PFSK-1 (cell line): ENCODE measurements around the gene BACH1.

Experiments used
- POLR2AphosphoS5 ChIP-seq: IDR thresholded peaks from 2 replicates; pipeline ENCODE4 v1.6.1; 2012; ENCODE audit warnings: low read depth, mild to moderate bottlenecking, control low read depth, low read length, moderate library complexity
- REST ChIP-seq, 2 experiments: IDR thresholded peaks; 2 replicates each; pipeline versions ENCODE4 v1.6.1 to v1.8.0; 2011 to 2012; ENCODE audit warnings: low read depth in 2 of 2, low read length in 2 of 2, control low read depth in 1 of 2, inconsistent platforms in 1 of 2, mild to moderate bottlenecking in 1 of 2, moderate library complexity in 1 of 2; ENCODE audit not compliant: insufficient read depth in 1 of 2
- SIN3A ChIP-seq: IDR thresholded peaks from 2 replicates; pipeline ENCODE4 v1.6.1; 2012; ENCODE audit warnings: mild to moderate bottlenecking, low read length, moderate library complexity, borderline replicate concordance; ENCODE audit not compliant: insufficient read depth
- TAF1 ChIP-seq: IDR thresholded peaks from 2 replicates; pipeline ENCODE4 v1.6.1; 2012; ENCODE audit warnings: low read length, control low read depth, borderline replicate concordance; ENCODE audit not compliant: insufficient read depth

DNA sequence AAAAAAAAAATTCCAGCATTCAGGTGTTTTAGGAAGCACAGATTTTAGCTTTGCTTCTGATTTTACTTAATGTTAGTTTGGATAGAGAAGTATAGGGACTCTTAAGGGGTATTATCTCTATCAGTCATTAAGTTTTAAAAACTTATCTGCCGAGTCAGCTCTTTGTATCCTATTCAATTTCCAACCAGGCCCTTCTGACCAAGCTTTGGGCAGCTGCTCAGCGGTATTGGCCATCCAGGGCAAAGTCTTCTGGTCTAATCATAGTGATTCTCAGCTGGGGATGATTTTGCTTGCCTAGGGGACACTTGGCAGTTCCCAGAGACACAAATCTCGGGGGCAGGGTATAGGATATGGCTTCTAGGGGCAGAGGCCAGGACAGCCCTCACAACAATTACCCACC is 47.6 kb downstream of the BACH1 start:
- TF ChIP-seq REST (IDR thresholded peaks at IDR 0.05; ENCODE audit: insufficient read depth in 1 of 2, low read depth in 2 of 2, low read length in 2 of 2) (no peak), POLR2AphosphoS5 (no peak), SIN3A (no peak), TAF1 (no peak)
